ENCODE results near the gene SERPINA5. TPM values are rescaled to one million over a fixed set of nuclear protein-coding genes. Genes with fewer than 3 reads are reported as not detected.

The SERPINA5 gene
- total and polyA plus RNA-seq, 2 of the 13 experiments (the other 11 are each of a cell fraction or from before 2014, with no cell fraction given): 449 to 498 TPM

DNA sequence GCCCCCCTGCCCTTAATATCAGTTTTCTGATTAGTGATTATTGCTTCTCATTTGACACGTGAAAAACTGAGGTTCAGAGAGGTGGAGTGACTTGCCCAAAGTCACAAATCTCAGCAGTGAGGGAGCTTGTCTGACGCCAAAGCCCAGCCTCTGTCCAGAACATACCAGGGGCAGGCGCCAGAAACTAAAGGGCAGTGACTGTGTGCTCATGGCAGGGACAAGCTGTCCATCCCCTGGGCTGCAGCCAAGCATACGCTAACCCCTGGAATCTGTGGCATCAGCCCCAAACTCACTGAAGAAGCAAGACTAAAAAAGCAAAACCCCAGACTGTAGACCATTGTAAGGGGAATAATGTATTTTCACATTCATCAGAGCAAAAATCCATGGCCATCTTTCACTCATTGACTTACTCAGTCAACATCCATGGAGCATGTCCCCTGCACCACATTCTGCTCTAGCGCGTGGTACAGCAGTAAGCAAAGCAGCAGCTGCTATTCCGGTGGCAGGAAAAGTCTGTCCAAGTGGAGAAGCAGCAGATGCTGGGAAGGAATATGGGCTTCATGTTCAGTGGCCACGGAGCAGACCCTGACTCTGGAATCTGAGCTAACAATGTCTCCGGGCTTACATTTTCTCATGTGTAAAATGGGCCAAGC, 21.5 kb upstream of the SERPINA5 start:
- intact Hi-C loops (cut with micrococcal nuclease; ENCODE audit: unreplicated experiment): loop anchor here (5.0 kb wide), 1 partner anchor 38 kb away; no protein-coding TSS in a partner anchor
- CTCF ChIA-PET (ENCODE audit: low intra/inter-chr PET ratio, low total read pairs): no interaction called here
- peak overlapping the region; percentile 79; the same call in 1 of the 2 replicates for H3K4me2 ChIP-seq (ENCODE audit: low read depth, low read length)
- H3K27me3 ChIP-seq (ENCODE audit: control insufficient read depth in 1 of 2, insufficient read depth in 2 of 2, low read length in 2 of 2): no peaks in the 10 kb centered on the region
- 91% methylated on average over 9 of the region's 9 CpGs for WGBS (ENCODE audit: low lambda C conversion rate)
- H2AFZ ChIP-seq (ENCODE audit: low read length): no peak overlapping the region
- no TSS peak for BruUV-seq (replicated peaks)
- no peak overlapping the region for H3K9ac ChIP-seq (ENCODE audit: insufficient read depth, low read depth, low read length)
- no peak overlapping the region for H3K4me3 ChIP-seq (replicated peaks in 1 of 3; ENCODE audit: insufficient read depth in 1 of 3, low read depth in 2 of 3, low read length in 3 of 3)
- ATAC-seq (no peak), FAIRE-seq (no peak), DNase-seq (ENCODE audit: low spot score) (no peak)
- TF ChIP-seq, protein P1, sequence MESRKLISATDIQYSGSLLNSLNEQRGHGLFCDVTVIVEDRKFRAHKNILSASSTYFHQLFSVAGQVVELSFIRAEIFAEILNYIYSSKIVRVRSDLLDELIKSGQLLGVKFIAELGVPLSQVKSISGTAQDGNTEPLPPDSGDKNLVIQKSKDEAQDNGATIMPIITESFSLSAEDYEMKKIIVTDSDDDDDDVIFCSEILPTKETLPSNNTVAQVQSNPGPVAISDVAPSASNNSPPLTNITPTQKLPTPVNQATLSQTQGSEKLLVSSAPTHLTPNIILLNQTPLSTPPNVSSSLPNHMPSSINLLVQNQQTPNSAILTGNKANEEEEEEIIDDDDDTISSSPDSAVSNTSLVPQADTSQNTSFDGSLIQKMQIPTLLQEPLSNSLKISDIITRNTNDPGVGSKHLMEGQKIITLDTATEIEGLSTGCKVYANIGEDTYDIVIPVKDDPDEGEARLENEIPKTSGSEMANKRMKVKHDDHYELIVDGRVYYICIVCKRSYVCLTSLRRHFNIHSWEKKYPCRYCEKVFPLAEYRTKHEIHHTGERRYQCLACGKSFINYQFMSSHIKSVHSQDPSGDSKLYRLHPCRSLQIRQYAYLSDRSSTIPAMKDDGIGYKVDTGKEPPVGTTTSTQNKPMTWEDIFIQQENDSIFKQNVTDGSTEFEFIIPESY (CRISPR knock-in tag; IDR thresholded peaks at IDR 0.05): peak; percentile 76
- TF ChIP-seq POGZ (CRISPR knock-in tag; IDR thresholded peaks at IDR 0.05) (no peak), NR2F2 (IDR thresholded peaks at IDR 0.05; ENCODE audit: borderline replicate concordance, low read depth) (no peak)
- TF ChIP-seq, protein P2, sequence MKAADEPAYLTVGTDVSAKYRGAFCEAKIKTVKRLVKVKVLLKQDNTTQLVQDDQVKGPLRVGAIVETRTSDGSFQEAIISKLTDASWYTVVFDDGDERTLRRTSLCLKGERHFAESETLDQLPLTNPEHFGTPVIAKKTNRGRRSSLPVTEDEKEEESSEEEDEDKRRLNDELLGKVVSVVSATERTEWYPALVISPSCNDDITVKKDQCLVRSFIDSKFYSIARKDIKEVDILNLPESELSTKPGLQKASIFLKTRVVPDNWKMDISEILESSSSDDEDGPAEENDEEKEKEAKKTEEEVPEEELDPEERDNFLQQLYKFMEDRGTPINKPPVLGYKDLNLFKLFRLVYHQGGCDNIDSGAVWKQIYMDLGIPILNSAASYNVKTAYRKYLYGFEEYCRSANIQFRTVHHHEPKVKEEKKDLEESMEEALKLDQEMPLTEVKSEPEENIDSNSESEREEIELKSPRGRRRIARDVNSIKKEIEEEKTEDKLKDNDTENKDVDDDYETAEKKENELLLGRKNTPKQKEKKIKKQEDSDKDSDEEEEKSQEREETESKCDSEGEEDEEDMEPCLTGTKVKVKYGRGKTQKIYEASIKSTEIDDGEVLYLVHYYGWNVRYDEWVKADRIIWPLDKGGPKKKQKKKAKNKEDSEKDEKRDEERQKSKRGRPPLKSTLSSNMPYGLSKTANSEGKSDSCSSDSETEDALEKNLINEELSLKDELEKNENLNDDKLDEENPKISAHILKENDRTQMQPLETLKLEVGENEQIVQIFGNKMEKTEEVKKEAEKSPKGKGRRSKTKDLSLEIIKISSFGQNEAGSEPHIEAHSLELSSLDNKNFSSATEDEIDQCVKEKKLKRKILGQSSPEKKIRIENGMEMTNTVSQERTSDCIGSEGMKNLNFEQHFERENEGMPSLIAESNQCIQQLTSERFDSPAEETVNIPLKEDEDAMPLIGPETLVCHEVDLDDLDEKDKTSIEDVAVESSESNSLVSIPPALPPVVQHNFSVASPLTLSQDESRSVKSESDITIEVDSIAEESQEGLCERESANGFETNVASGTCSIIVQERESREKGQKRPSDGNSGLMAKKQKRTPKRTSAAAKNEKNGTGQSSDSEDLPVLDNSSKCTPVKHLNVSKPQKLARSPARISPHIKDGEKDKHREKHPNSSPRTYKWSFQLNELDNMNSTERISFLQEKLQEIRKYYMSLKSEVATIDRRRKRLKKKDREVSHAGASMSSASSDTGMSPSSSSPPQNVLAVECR (CRISPR knock-in tag; IDR thresholded peaks at IDR 0.05; ENCODE audit: borderline replicate concordance): 0 out of 2 replicates have a peak, but pooled peaks have one; percentile 24
- H3K36me3 ChIP-seq (replicated peaks in 1 of 2; ENCODE audit: control insufficient read depth in 1 of 2, insufficient read depth in 2 of 2, low read length in 2 of 2): no peaks in the 10 kb centered on the region
- peaks cover 64% of the 10 kb centered on the region for H3K4me1 ChIP-seq (ENCODE audit: insufficient read depth, low read length)
- peaks cover 3% of the 10 kb centered on the region for H3K79me2 ChIP-seq (ENCODE audit: insufficient read depth, low read length)
- in situ Hi-C loops (cut with HindIII; ENCODE audit: extremely low pct_ligation_motif_present, low pct_unique_long_range_greater_than_20kb): no loop called here
- H4K20me1 ChIP-seq (ENCODE audit: insufficient read depth, low read length): no peaks in the 10 kb centered on the region
- no peak overlapping the region for H3K27ac ChIP-seq (ENCODE audit: extremely low read length, insufficient read depth, low read length)
- peaks cover 13% of the 10 kb centered on the region for H3K9me3 ChIP-seq (ENCODE audit: low read length)
- POLR2A ChIA-PET: interaction anchor here (2.2 to 4.6 kb wide), 4 partner anchors 11 to 56 kb away, joined by 8 to 42 read pairs (median 30); partner anchors contain the start of genes SERPINA3 and SERPINA5
